Activated CD4-positive, alpha-beta T cell treated with anti-CD3 and anti-CD28 coated beads, Interleukin-2, amount 50 U/mL, for 4 hours (primary cell): ENCODE results near the gene WIPF3.

ENCODE experiments used
- DNase-seq, 2 experiments: peaks; one replicate each; pipeline ENCODE4 v3.0.0-alpha.2; 2020

The WIPF3 gene

DNA sequence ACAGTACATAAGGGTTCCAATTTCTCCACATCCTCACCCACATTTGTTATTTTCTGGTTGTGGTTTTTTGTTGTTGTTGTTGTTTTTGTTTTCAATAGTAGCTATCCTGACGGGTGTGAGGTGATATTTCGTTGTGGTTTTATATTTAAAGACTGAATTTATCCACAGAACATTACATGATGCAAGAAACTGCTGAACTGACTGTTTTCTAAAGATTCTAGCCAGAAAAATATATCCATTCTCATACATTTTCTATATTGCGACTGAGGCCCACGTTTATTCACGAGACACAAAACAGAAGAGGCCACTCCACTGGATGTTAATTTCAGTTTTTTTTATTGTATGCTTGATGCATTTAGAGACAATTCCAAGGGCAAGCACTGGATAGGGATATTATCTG is 113.5 kb downstream of the WIPF3 start:
- no peak for DNase-seq

DNA sequence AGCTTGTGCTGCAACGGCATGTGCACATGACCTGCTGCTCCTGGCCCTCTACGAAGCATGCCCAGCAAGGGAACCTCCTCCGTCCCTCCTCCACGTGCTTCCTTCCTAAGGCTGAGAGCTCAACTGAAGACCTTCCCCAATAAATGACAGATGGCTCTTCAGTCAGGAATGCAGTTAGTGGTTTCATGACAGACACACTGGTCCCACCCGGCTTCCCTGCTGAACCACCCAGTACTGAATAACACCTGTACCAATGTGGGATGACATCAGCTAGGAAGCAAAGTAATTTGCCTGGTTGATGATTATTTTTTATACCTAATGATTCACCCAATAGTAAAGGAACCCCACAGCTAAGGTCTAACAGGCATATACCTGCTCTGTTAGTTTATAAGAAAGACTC is 114.2 kb downstream of the WIPF3 start:
- no peak for DNase-seq

- no peak for DNase-seq
These were observed 115.2 kb downstream of the WIPF3 start for GRCh38 chr7:29921404-29922010.

DNA sequence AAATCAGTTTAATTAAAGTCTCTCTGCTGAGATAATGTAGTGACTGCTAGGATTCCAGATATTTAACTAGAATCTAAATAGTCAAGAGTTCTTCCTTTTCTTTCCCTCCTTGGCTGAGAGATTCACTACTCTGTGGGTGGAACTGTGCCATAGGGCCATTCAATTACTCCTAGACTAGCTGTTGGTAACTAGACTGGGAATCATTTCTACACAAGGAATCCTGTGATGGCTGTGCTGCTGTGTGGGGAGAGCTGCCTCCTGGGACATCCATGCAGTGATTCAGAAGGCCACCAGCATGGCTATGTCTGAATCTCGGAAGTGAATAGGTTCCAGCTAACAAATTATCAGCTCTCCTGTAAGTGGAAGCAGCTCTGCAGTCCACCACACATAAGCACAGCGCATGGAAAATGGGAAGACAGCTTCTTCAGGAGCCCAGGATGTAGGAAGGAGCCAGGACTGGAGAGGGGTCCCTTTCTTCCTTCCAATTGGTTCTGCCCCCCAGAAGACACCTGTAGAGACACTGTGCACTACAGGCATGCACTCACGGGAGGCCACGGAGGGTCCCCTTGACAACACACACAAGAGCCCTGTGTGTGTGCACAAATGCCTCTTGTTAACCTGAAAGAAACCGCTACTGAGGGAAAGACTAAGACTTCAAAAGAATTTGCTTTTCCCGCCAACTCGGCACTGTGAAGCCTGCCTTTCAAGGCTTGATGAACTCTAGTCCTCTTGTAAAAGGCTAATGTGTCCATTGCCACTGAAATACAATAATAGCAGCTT is 116.8 kb downstream of the WIPF3 start:
- no peak for DNase-seq

- DNase-seq, result no peak
These were observed 117.7 kb downstream of the WIPF3 start for GRCh38 chr7:29924006-29924405.

DNA sequence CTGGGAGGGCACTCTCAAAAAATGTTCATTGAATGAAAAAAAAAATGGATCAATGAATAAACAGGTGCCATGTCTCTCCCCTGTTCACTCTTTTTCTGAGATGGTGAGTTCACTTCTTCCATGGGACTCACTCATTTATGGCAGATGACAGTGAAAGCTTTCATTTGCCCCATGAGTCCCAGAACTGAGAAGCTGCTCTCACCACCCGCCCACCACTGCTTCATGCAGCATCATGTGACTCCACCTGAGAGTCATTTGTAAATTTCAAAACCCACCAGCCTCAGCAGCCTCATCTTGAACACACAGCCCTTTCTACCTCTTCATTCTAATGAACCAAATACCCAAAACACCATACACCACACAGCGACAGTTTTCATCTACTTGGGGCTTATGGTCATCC is 118.4 kb downstream of the WIPF3 start:
- no peak for DNase-seq

GRCh38 chr7:29926216-29926615 is 119.9 kb downstream of the WIPF3 start:
- DNase-seq, result no peak

DNA sequence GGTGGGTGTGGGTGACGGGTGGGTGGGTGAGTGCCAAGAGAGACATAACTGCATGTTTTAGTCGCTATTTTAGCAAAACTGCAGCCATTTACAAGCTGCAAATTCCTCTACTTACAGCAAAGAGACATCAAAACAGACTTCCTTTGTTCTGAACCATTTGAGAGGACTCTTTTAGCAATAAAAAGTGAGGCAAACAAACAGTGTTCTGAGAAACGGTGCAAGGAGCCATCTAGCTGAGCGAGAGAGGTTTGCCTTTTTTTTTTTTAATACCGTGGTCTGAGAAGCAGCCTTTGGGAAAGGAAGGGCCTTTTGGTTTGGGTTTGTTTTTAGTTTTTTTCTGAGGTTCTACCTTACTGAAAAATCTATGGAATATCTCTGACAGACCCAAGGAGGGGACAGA is 120.4 kb downstream of the WIPF3 start:
- DNase-seq, result no peak

- DNase-seq, result no peak
These were observed 122.9 kb downstream of the WIPF3 start for GRCh38 chr7:29929018-29929807.

GRCh38 chr7:29935111-29935510 is 128.8 kb downstream of the WIPF3 start:
- DNase-seq, result no peak

- no peak for DNase-seq
These were observed 130.8 kb downstream of the WIPF3 start for GRCh38 chr7:29937132-29937531.

DNA sequence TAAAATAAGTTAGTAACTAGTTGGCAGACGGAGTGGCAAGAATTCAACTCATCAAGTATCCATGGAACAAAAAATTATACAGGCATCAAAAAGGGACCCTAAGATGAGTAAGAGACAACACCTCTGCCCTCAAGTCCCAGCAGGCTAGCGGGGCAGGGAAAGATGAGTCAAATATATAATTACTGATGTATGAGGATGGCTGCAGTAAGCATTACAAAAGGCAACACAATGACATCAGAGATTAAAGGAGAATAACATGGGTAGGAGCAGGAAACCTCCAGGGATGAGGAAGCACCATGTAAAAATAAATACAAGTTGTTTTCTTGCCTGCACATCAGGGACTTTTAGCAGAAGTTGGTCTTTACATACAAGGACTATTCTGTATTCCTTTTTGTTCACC is 133.9 kb downstream of the WIPF3 start:
- DNase-seq, result no peak

DNA sequence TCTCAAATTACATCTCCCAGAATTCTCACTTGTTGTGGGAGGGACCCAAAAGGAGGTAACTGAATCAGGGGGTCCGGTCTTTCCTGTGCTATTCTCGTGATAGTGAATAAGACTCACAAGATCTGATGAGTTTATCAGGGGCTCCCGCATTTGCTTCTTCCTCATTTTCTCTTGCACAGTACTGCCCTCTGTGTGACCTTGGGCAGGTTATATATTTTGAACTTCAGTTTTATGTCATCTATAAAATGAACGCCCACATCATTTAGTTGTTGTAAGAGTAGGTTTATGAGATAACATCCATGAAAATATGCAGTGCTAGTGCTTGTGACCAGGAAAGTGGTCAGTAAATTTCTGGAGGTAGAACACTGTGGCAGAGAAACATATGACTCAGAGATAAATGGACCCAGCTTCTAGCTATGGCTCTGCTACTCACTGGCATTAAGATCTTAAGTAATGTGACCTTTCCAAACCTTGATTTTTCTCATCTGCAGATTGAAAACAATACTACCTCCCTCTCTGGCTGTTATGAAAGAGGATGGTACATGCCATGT is 139.0 kb downstream of the WIPF3 start:
- DNase-seq, result no peak

GRCh38 chr7:29946428-29947186 is 140.3 kb downstream of the WIPF3 start:
- DNase-seq, result no peak

- DNase-seq, result no peak
These were observed 142.3 kb downstream of the WIPF3 start for GRCh38 chr7:29948587-29948986.

- no peak for DNase-seq
These were observed 144.2 kb downstream of the WIPF3 start for GRCh38 chr7:29950480-29950879.

DNA sequence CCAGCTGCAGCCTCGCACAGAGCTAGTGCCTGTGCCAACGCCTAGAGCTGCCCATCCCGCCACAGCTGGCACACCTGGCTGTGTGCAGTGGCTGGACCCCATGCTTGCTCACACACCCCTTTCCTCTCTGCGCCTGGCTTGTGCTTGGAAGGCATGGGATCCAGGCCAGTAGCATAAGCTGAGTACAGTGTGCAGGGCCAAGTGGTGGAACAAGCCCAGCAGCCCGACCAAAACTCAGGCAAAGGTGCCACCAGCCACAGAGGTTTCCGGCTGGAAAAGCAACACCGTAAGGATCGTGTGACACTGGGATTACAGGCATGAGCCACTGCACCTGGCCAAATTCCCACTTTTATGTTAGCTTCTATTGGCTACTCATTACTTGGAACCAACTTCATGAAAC is 144.9 kb downstream of the WIPF3 start:
- DNase-seq, result no peak

- no peak for DNase-seq
These were observed 147.5 kb downstream of the WIPF3 start for GRCh38 chr7:29953726-29954347.

DNA sequence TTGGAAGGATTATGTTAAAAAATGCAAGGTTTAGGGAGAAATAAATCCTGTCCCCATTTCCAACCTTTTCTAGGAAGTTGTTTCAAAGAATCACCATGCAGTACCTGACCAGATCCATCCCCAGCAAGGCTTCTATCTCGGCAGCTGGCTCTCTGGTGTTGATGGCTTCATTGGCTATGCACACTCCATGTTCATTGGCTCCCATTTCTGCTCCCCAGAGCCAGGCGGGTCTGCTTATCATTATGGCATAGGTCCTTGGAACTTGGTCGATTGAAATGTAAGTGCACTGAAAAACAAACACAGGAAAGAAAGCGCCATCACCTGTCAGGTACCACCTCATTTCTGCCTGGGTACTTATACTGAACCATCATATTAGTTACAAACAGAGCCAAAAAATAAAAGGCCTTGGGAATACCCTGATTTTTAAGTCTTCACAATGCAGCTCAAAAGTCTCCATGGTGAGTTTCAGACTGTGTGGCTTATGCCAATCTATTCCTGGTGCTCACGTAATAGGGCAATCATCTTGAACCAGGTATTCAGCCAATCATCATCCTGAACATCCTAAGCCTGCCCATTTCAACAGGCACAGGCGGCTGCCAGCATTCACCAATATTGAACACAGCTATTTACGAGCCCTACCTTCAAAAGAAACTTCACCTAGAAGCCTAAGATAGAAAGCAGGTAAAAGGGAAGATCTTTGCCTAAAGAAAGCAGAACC is 148.9 kb downstream of the WIPF3 start:
- DNase-seq, result no peak

DNA sequence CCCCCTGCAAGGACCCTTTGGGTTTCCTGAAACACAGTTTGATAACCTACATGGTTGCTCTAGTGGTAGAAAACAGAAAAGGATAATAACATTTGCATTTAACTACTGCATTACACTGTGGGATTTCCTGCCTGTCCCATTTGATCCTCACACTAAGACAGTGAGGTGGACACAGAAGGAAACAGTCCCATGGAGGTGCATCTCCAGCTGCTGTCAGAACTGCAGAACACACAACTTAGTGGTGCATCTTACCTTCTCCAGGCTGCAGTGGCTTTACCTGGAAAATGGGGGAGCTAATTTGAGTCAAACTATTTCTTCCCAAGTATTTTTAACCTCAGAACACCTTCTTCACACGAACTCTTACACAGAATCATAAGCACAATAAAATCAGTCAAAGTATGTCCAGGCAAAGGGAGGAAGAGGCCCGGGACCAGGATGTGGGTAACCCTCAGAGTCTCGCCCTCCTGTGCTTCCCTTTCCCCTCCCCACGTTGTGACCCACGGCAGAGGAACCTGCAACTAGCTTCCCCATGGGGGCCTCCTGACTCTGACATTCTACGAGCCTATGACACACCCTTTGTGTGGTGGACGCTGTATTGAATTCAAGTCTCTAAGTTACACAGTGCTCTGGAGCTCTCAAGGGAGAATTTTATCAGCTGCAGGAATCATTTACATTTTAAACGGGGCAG is 149.6 kb downstream of the WIPF3 start:
- no peak for DNase-seq

- DNase-seq, result no peak
These were observed 150.2 kb downstream of the WIPF3 start for GRCh38 chr7:29956487-29956836.
